Upper lobe of left lung (tissue), 4 donors: ENCODE results near the gene SPAG16.

Experiments
- EP300 ChIP-seq, 4 donors: sonication (generic); formaldehyde crosslinking; IDR thresholded peaks; one replicate each; pipeline ENCODE4 v1.5.1; 2017; ENCODE audit warnings: antibody characterized with exemption in 4 of 4, control low read depth in 2 of 4
- POLR2AphosphoS5 ChIP-seq, 2 donors: sonication (generic); formaldehyde crosslinking; IDR thresholded peaks; one replicate each; pipeline ENCODE4 v1.5.1; 2017; ENCODE audit warnings: antibody characterized with exemption in 2 of 2

DNA sequence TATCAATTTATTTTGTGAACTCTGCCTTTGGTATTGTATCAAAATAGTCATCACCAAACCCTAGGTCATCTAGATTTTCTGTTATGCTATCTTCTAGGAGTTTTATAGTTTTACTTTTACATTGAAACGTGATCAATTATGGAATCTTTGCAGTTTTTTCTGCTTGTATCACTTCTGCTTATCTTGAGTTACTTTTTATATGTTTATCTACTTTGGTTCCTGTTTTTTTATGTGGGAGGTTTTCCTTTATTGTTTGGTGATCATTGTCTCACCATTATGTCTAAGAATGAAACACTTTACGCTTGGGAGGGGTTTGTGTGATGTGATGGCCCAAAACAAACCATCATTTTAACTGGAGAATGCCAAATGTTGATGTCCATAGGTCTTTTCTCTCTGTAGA lies 261.2 kb downstream of the SPAG16 start:
- TF ChIP-seq EP300 (IDR thresholded peaks at IDR 0.05) (no peak), POLR2AphosphoS5 (IDR thresholded peaks at IDR 0.05) (no peak)
